ENCODE measurements around the gene SKA1.
A peak's percentile ranks its signal among the peaks of the same experiment; 100 is the strongest.

SKA1 gene, protein sequence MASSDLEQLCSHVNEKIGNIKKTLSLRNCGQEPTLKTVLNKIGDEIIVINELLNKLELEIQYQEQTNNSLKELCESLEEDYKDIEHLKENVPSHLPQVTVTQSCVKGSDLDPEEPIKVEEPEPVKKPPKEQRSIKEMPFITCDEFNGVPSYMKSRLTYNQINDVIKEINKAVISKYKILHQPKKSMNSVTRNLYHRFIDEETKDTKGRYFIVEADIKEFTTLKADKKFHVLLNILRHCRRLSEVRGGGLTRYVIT

DNA sequence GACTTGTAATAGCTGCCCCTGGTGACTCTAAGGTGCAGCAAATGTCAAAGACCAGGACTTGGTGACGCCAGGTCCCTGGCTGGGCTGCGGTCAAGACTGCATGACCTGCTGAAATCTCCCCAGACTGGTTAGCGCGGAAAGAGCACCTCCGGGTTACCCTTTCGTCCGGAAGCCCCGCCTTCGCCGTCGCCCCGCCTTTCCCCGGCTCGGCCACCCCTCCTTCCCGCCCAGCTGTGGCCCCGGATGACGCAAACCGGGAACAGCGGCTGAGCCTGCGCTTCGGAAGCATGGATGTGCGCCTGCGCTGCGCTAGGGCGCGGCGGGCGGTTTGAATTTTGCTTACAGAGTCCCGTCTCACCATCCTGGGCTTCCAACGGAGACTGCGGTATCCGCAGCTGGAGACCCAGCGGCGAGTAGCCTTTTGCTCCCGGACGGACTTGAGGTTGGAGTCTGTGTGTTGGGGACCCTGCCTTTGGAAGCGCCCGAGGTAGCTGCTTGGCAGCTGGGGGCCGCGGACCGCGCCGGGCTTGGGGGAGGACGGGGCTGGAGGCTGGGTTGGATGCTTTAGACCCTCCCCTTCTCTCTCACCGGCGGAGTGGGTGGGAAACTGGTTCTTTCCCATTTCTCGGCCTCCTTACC lies at the start of gene SKA1:
Gene SKA1, plus strand, starts transcription at position 294 of the 639 bp plus-strand sequence. CDS start 785 bp downstream, outside the sequence.
- DNase-seq: peak; percentile 99

DNA sequence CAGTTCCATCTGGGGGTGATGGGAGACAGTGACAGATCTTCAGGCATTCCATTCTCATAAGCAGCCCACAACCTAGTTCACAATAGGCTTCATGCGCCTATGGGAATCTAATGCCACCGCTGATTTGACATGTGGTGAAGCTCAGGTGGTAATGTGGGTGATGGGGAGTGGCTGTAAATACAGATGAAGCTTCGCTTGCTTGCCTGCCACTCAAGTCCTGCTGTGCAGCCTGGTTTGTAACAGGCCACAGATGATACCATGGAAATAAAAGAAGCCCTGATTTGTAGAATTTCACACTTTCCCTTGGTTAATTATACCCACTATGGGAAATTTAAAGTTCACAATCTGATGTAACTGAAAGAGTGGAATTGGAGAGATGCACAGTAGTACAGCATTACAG lies 46.9 kb upstream of the SKA1 start:
- DNase-seq: no peak

DNA sequence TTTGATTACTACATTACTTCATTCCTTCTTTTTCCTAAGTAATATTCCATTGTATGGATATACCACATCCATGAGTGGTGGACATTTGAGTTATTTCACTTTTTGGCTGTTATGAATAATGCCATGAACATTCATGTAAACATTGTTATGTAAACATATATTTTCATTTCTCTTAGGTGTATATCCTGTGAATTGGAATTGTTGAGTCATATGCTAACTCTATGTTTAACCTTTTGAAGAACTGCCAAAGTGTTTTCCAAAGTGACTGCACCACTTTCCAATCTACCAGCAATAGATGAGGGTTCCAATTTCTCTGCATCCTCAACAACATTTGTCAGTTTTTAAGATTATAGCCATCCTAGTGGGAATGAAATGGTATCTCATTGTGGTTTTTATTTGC lies 44.7 kb upstream of the SKA1 start:
- no peak for DNase-seq

DNA sequence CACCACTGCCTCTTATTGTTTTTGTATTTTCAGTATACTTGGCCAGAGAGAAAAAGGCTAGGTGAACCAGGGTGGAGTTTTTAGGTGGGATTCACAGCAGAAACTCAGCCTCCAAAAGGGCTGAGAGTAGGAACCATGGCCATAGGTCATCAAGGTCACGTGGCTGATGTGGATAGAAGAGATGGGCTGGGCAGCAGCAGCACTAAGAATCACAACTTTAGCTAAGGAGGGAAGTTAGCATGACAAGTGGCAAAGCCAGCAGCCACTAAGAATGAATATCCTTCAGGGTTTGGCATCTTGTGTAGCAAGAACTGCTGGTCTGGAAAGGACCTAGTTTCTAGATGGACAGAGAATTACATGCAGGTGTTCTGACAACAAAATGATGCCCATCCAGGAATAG lies 43.2 kb upstream of the SKA1 start:
- no peak for DNase-seq

DNA sequence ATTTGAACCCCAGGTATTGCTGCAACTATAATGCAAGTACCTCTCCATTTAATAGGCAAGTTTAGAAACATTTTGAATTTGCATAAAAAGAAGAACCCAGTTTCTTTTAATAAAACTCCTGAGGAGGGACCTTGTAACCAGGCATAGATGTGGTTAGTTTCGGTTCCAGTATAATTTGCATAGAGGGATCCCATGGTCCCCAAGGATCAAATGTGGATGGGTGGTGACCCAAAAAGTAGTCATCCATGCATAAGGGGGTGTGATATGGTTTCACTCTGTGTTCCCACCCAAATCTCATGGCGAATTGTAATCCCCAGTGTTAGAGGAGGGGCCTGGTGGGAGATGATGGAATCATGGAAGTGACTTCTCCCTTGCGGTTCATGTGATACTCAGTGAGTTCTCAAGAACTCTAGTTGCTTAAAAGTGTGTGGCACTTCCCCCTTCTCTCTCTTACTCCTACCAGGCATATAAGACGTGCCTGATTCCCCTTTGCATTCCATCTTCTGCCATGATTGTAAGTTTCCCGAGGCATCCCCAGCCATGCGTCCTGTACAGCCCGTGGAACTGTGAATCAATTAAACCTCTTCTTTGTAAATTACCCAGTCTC lies 40.2 kb upstream of the SKA1 start:
- no peak for DNase-seq

DNA sequence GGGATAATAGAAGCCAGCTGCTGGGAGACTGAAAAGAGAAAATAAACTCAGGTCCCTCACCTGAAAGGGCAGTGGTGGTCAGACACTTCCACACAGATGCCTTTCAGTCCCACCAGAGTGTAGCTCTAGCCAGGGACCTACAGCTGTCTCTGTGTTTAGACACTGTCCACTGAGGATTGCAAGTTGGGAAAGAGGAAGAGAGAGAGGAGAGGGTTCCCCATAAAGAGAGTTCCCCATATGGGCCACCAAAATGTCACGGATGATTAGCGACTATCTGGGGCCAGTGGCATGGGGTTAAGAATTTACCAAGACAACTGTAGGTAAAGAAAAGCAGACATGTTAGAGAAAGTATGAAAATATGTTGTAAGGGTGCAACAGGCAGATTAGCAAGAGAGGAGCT lies 36.7 kb upstream of the SKA1 start:
- DNase-seq: no peak

DNA sequence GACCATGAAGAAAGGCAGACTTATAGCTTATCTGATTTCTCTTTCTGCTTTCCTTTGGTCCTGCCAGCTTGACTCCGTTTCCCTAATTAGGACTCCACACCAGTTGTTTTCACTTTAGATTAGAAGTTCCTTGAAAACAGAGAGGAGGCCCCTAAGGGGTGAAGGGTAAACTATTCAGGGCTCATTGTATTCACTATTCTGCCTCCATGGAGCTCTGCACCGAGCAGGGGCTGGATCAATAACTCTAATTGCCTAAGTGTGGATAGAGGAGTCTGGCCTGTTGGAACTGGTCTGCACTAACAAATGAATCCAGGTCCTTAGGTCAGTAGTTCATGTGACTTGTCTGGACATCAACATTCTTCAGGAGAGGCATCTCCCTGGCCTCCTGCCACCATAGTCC lies 36.1 kb upstream of the SKA1 start:
- no peak for DNase-seq

DNA sequence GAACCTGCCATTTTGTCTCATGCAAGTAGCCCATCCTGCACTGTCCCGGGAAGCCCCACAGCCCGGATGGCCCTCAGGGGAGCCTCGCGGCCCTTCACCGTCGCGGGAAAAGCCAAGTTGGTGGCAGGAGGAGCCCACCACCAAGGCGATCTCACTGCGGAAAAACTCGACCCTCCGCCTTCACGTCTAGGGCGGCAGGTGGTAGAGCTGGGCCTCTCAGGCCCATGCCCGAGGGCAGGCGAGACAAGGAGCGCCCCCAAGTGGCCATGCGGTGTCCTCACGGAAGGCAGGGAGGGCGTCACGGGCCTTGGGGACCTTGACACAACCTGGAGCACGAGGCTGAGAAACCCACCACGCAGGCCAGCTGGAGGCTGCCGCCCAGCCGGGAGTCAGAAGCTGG lies 34.8 kb upstream of the SKA1 start:
- no peak for DNase-seq

DNA sequence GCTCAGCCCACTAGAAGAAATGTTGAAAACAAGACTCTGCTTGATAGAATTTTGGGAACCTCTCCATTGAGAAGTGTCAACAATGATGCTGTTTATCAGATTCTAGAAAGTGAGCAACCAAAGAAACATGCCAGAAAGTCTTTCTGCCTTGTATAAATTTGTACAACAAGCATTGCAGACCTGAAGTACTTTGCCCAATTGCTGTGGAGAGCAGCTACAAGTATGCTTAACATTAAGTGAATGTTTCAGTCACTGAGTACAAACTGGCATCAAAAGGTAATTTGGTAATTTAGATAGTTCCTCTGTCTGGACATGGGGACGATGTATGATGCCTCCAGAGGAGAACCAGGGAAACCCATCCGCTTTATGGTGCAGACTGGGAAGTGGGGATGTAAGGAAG lies 33.4 kb upstream of the SKA1 start:
- DNase-seq: peak; percentile 18

DNA sequence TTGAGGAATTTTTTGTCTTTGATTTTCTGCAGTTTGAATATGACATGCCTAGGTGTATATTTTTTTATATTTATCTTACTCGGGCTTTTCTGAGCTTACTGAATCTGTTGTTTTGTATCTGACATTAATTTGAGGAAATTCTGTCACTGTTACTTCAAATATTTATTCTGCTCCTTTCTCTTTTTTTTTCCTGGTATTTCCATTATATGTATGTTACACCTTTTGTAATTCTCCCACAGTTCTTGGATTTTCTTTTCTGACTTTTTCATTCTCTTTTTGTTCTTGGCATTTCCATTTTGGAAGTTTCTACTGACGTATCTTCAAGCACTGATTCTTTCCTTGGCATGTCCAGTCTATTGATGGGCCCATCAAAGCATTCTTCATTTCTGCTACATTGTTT lies 24.1 kb upstream of the SKA1 start:
- no peak for DNase-seq

DNA sequence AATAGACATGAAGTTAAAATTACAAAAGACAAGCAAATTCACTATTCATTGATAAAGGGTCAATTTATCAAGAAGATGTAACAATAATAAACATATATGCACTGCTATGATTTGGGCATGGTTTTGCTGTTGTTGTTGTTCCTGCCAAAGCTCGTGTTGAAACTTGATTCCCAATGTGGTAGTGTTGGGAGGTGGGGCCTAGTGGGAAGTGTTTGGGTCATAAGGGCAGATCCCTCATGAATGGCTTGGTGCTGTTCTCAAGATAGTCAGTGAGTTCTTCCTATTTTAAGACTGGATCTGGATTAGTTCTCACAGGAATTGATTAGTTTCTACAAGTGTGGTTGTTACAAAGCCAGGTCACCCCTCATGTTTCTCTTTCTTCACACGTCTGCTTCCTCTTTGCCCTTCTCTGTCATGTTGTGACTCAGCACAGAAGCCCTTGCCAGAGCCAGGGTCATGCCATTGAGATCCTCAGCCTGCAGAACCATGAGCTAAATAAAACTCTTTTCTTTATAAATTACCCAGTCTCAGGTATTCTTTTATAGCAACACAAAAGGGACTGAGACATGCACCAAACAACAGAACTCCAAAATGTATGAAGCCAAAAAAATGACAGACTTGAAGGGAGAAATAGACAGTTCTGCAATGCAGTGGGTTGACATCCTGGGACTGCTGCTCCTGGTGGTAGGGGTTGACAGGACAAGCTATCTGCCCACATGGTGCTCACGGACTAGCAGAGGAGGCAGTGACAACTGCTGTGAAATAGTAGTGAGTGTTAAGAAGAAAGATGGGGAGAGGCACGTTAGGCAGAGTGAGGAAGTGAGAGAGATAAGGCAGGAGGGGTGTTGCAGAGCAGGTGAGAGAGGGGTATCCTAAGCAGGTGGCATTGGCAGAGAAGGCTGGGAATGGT lies 18.6 kb upstream of the SKA1 start:
- DNase-seq: peak; percentile 78

DNA sequence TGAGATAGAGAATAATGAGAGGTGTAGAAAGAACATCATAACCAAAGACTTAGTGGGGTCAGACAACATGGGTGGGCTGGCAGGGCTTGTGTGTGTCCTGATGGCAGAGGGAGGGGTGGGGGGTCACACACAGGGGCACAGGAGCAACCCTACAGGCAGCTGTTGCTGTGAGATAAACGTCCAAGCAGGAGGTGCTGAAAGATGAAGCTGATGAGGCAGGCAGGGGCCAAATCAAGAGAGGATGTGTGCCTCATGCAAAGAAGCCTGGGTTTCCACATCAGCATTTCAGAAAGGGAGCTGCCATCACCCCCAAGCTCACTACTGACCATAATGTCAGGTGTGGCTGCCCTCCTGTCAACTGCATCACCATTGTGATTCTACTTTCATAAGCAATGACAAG lies 16.0 kb upstream of the SKA1 start:
- no peak for DNase-seq

DNA sequence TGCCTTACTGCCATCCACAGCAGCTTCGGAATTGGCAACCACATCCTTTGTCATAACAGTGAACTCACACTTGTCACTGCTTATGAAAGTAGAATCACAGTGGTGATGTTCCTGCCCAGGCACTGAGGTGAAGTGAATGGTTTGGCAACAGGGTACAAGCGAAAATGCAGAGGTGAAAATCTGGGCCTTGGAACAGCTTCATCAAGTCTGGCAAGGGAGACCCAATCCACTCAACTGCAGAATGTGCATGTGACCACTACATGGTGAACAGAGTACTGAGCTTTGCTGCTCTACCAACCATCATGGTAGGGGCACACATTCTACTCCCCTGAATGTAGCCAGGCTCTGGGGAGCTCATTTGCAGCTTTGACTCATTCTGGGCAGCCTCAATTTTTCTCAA lies 15.0 kb upstream of the SKA1 start:
- DNase-seq: no peak

DNA sequence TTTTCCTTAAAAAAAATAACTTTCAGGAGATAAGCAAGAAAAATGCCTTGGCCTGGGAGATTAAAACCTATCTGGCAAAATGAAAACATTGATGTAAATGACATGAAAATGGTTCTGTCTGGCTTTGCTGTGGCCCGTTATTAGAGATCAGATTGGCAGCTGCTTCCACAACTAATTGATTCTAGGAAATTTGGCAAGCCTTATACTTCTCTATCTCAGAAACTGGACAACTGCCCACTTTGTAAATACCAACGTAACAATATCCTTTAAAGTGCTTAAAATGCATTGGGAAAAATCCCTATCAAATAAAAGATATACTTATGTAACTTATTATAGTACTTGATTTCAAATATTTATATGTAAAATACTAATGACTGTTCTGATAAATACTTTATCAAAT lies 14.2 kb upstream of the SKA1 start:
- DNase-seq: no peak

DNA sequence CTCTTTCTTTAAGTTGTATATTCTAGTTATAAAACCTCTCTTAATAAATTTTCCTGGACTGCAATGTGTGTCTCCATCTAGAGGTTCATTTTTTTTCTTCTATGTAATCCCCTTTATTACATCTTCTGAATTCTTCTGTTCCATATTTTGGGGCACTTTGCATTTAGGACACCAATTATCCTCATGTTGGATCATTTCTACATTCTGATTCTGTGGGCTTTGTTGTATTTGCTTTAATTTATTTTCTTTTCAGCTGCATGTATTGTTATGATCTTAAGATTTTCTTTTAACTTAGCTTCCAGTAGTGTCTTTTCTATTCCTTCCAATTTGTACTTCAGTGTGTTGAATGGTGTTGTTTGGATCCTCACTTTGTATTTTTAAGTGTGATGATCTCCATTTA lies 5.2 kb upstream of the SKA1 start:
- DNase-seq: peak; percentile 33

DNA sequence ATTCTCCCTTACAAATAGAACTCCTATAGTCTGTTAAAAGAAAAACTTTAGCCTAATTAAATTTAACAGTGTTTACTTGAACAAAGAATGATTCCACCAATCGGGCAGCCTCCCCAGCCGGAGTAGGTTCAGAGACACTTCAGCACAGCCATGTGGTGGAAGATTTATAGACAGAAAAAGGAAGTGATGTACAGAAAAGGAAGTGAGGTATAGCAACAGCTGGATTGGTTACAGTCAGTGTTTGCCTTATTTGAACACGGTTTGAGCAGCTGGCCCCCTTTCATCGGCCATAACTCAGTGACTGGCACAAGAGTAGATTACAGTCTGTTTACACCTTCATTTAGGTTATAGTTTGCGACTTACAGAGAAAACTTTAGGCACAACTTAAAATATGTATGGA lies 2.1 kb upstream of the SKA1 start:
- DNase-seq: peak; percentile 54

DNA sequence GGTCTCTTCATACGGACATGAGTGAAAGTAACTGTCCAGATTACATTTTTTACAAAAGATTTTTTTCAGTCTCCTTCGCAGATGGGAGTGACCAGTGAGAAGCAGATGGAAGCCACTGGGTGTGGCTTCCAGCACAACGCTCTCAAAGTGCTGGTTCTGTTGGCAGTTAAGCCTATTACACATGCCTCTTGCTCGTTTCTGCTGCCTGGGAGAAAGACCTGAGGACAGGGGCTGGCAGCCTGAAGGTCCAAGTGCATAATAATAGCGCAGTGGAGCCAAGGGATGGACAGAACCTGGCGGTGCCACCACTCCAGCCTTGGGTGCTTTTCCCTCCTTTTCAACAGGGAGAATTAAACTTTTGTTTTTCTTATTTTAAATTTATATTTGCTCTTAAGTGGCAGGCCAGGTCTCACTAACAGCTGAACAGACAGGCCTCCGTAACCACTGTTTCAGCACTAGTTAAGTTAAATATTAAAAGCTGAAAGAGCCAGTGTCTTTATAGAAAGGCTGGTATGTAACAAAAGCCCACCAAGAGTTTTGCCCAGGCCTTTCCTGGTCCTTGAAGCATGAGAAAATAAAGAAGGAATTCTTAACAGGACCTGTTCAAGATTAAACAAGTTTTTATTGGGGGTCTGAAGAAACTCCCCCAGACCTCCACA lies 1.2 kb upstream of the SKA1 start:
- peak; percentile 58 for DNase-seq

DNA sequence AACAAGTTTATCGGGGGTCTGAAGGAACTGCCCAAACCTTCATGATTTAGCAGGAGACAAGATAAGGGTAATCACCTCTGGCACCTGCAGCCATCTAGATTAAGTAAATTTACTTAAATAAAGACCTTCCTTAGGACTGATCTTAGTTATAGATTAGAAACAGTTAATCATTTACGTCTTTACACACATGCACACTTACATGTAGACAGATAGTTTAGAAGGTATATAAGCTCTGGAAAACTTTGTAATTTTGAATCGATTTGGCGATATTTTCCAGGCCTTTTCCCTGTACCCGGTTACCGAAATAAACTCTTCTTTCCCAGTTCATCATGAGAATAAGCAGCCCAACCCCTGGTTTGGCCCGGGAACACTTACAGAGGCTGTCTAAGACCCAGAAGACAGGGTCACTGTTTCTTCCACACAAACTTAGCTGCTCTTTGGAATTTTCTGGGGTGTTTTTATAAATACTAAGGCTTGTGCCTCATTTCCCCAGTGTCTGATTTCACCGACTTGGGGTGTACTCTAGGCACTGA lies 560 bp upstream of the SKA1 start:
- peak; percentile 69 for DNase-seq

DNA sequence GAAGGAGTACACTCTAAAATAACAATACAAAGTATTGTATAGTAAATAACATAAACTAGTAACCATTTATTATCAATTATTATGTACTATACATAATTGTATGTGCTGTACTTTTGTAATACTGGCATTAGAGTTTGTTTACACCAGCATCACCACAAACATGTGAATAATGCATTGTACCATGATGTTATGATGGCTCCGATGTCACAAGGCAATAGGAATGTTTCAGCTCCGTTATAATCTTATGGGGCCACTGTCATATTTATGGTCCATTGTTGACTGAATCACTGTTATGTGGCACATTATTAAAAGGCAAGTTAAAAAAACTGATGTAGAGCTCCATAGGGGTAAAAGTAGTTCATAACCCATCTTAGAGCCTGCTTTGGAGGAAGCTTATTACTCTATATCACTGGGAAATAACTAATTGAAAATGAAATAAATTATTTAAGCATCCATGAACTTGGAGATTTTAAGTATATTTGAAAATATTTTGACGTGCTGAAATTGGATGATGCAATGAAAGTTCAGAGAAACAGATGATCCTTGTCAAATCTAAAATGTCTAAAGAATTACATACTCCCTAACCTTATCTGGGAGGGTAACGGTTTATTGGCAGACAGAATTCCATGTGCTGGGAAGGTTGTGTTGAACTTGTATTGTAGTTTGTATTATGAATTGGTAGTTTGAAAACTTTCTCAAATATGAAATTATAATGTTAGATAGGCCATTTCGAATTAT lies 2.4 kb downstream of the SKA1 start:
- no peak for DNase-seq

DNA sequence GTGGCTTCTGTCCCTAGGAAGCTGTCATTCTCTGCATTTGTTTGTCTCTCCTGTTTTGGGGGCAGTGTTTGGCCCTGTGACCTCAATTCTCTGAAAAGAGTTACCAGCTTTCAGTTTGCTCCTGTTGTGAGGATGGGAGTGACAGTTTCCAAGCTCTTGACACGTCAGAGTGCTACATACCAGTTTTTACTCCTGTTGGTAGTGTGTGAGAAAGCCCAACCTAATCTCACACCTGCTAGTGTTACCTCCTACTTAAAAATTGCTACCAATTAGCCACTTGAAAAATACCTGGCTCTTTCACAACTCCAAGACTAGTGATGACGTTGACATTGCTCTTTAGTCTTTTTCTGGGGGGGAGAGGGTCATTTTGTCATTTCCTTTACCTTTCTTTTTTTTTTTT lies 14.1 kb downstream of the SKA1 start:
- no peak for DNase-seq

DNA sequence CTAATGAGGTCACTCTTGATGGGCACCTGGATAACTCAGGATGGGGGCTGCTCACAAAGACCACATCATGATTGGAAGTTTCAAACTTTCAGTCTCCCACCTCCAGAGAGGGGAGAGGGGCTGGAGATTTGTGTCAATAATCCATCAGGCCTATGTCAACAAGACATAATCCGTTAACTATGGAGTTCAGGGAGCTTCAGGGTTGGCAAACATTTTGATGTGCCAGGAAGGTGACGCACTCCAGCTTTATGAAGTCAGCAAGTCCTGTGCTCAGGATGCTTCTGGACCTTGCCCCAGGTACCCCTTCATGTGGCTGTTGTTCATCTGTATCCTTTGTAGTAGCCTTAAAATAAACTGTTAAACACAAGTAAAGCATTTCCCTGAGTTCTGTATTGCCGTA lies 19.0 kb downstream of the SKA1 start:
- DNase-seq: peak; percentile 46

DNA sequence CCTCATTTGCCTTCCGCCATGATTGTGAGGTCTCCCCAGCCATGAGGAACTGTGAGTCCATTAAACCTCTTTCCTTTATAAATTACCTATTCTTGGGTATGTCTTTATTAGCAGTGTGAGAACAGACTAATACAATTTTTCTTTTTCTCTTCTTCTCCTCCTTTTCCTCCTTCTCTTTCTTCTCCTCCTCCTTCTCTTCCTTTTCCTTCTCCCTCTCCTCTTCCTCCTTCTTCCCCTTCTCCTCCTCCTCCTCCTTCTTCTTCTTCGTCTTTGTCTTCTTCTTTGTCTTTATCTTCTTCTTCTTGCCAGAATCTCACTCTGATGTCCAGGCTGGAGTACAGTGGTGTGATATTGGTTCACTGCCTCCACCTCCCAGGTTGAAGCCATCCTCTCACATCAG lies 20.2 kb downstream of the SKA1 start:
- DNase-seq: no peak
